Immature natural killer cell (primary cell): Measurements from ENCODE around the gene ABCA3. TPM values are rescaled to one million over a fixed set of nuclear protein-coding genes. Genes with fewer than 3 reads are reported as not detected.
"Not testable (repeated sequence)": the region's sequence is repeated elsewhere in the genome, so short reads cannot be mapped to it uniquely, and the experiment has no call there.

Source experiments
- DNase-seq, 3 donors: peaks; one replicate each; pipeline ENCODE4 v3.0.0; 2022; ENCODE audit warnings: mixed read lengths in 1 of 3
- H3K27ac Mint-ChIP-seq, 6 donors: one replicate each; pipeline ENCODE4 v1.8.0; 2020; ENCODE audit warnings: mixed read lengths in 6 of 6, mild to moderate bottlenecking in 5 of 6, inconsistent platforms in 4 of 6, moderate library complexity in 3 of 6
- H3K27me3 Mint-ChIP-seq, 3 donors: one replicate each; pipeline ENCODE4 v1.8.0; 2020 to 2021; ENCODE audit warnings: low read depth in 3 of 3, mild to moderate bottlenecking in 3 of 3, mixed read lengths in 3 of 3, moderate library complexity in 3 of 3, inconsistent platforms in 1 of 3
- H3K36me3 Mint-ChIP-seq, 3 donors: one replicate each; pipeline ENCODE4 v1.8.0; 2020; ENCODE audit warnings: mixed read lengths in 3 of 3, inconsistent platforms in 2 of 3, mild to moderate bottlenecking in 2 of 3
- H3K4me1 Mint-ChIP-seq, 2 donors: one replicate each; pipeline ENCODE4 v1.8.0; 2020; ENCODE audit warnings: inconsistent platforms in 2 of 2, mild to moderate bottlenecking in 2 of 2, mixed read lengths in 2 of 2, moderate library complexity in 1 of 2
- H3K4me3 Mint-ChIP-seq, 5 donors: one replicate each; pipeline ENCODE4 v1.8.0; 2020; ENCODE audit warnings: mild to moderate bottlenecking in 5 of 5, mixed read lengths in 5 of 5, inconsistent platforms in 3 of 5, moderate library complexity in 3 of 5
- H3K9me3 Mint-ChIP-seq, 6 donors: one replicate each; pipeline ENCODE4 v1.8.0; 2020; ENCODE audit warnings: mild to moderate bottlenecking in 6 of 6, mixed read lengths in 6 of 6, inconsistent platforms in 4 of 6, moderate library complexity in 3 of 6
- polyA plus RNA-seq, 3 donors: library from polyadenylated mRNA; unstranded; fragments of 300-500 nt; fragmentation: Illumina TruSeq; gene quantifications; one replicate each; pipeline ENCODE4 v1.2.3, GENCODE V29; 2021

Gene ABCA3
- polyA plus RNA-seq = 1 to 10 TPM; 2.4 to 7.6 (median 4.8) TPM

GRCh38 chr16:2340564-2341455 lies at the start of gene ABCA3:
Gene ABCA3, minus strand, starts transcription at chr16:2340728. Its CDS starts 14,262 bp downstream, at chr16:2326466.
- no peaks in the 10 kb centered on the region for H3K9me3 Mint-ChIP-seq
- no peaks in the 10 kb centered on the region for H3K36me3 Mint-ChIP-seq
- peaks cover 3 to 18% (median 4%) of the 10 kb centered on the region in 3 donors for H3K27me3 Mint-ChIP-seq
- peaks cover 14 to 20% of the 10 kb centered on the region in 2 donors for H3K4me1 Mint-ChIP-seq
- DNase-seq = peak; percentile 97
- peak within 1 kb of the TSS; percentile 82 to 88 (median 85) for H3K4me3 Mint-ChIP-seq
- peak within 1 kb of the TSS in 5 of 6 donors; percentile 44 to 82 (median 68) for H3K27ac Mint-ChIP-seq

GRCh38 chr16:2388875-2389433 lies 48.4 kb upstream of the ABCA3 start:
- Mint-ChIP-seq H3K9me3 (peaks cover 0 to 5% (median 2%) of the 10 kb centered on the region in 6 donors), H3K27ac (no peak overlapping the region), H3K4me3 (no peak overlapping the region), H3K27me3 (peaks cover 0 to 5% (median 3%) of the 10 kb centered on the region in 3 donors), H3K4me1 (no peaks in the 10 kb centered on the region), H3K36me3 (no peaks in the 10 kb centered on the region)
- no peak for DNase-seq

GRCh38 chr16:2388139-2388874 lies 47.8 kb upstream of the ABCA3 start:
- no peaks in the 10 kb centered on the region for H3K36me3 Mint-ChIP-seq

GRCh38 chr16:2386990-2387389 lies 46.5 kb upstream of the ABCA3 start:
- Mint-ChIP-seq H3K4me3 (no peak overlapping the region), H3K27me3 (peaks cover 0 to 5% (median 5%) of the 10 kb centered on the region in 3 donors), H3K36me3 (no peaks in the 10 kb centered on the region), H3K4me1 (no peaks in the 10 kb centered on the region), H3K9me3 (peaks cover 0 to 5% (median 2%) of the 10 kb centered on the region in 6 donors), H3K27ac (no peak overlapping the region)
- no peak for DNase-seq

More at GRCh38 chr16:2388139-2388874, 47.8 kb upstream of the ABCA3 start:
- Mint-ChIP-seq H3K27me3 (peaks cover 0 to 5% (median 3%) of the 10 kb centered on the region in 3 donors), H3K27ac (no peak overlapping the region), H3K9me3 (peaks cover 0 to 5% (median 2%) of the 10 kb centered on the region in 6 donors), H3K4me3 (no peak overlapping the region), H3K4me1 (no peaks in the 10 kb centered on the region)
- no peak for DNase-seq

- DNase-seq, H3K9me3 Mint-ChIP-seq, H3K36me3 Mint-ChIP-seq, H3K27me3 Mint-ChIP-seq, H3K4me1 Mint-ChIP-seq, H3K4me3 Mint-ChIP-seq, H3K27ac Mint-ChIP-seq: not testable (repeated sequence)
Observed at GRCh38 chr16:2385982-2386381, 45.5 kb upstream of the ABCA3 start.

- no peak for DNase-seq
- Mint-ChIP-seq H3K27ac (no peak overlapping the region), H3K4me3 (no peak overlapping the region), H3K4me1 (no peaks in the 10 kb centered on the region), H3K9me3 (peaks cover 0 to 5% (median 2%) of the 10 kb centered on the region in 6 donors), H3K36me3 (no peaks in the 10 kb centered on the region), H3K27me3 (peaks cover 0 to 8% (median 5%) of the 10 kb centered on the region in 3 donors)
Observed at GRCh38 chr16:2385190-2385836, 44.8 kb upstream of the ABCA3 start.

- no peaks in the 10 kb centered on the region for H3K4me1 Mint-ChIP-seq
- H3K27me3 Mint-ChIP-seq = peaks cover 0 to 8% (median 5%) of the 10 kb centered on the region in 3 donors
- no peaks in the 10 kb centered on the region for H3K36me3 Mint-ChIP-seq
- peaks cover 0 to 5% (median under 1%) of the 10 kb centered on the region in 6 donors for H3K9me3 Mint-ChIP-seq
- no peak overlapping the region for H3K4me3 Mint-ChIP-seq
- no peak for DNase-seq
- no peak overlapping the region for H3K27ac Mint-ChIP-seq
Observed at GRCh38 chr16:2384426-2384825, 43.9 kb upstream of the ABCA3 start.

- DNase-seq = no peak
- H3K4me1 Mint-ChIP-seq = no peaks in the 10 kb centered on the region
Observed at GRCh38 chr16:2383501-2383900, 43.0 kb upstream of the ABCA3 start.

GRCh38 chr16:2374644-2375043 lies 34.1 kb upstream of the ABCA3 start:
- Mint-ChIP-seq H3K4me3 (no peak overlapping the region), H3K27me3 (peaks cover 2 to 9% (median 2%) of the 10 kb centered on the region in 3 donors), H3K9me3 (no peaks in the 10 kb centered on the region), H3K4me1 (no peaks in the 10 kb centered on the region), H3K27ac (no peak overlapping the region), H3K36me3 (no peaks in the 10 kb centered on the region)
- DNase-seq = no peak

More at GRCh38 chr16:2383501-2383900, 43.0 kb upstream of the ABCA3 start:
- no peak overlapping the region for H3K4me3 Mint-ChIP-seq
- peaks cover 0 to 8% (median 3%) of the 10 kb centered on the region in 3 donors for H3K27me3 Mint-ChIP-seq
- no peak overlapping the region for H3K27ac Mint-ChIP-seq
- no peaks in the 10 kb centered on the region for H3K36me3 Mint-ChIP-seq
- H3K9me3 Mint-ChIP-seq = peaks cover 0 to 3% (median 0%) of the 10 kb centered on the region in 6 donors

- no peaks in the 10 kb centered on the region for H3K4me1 Mint-ChIP-seq
- no peaks in the 10 kb centered on the region for H3K36me3 Mint-ChIP-seq
- no peaks in the 10 kb centered on the region for H3K9me3 Mint-ChIP-seq
- no peak for DNase-seq
- no peak overlapping the region for H3K27ac Mint-ChIP-seq
- peaks cover 2 to 11% (median 2%) of the 10 kb centered on the region in 3 donors for H3K27me3 Mint-ChIP-seq
- H3K4me3 Mint-ChIP-seq = no peak overlapping the region
Observed at GRCh38 chr16:2373176-2373575, 32.6 kb upstream of the ABCA3 start.

GRCh38 chr16:2372684-2373083 lies 32.2 kb upstream of the ABCA3 start:
- Mint-ChIP-seq H3K36me3 (no peaks in the 10 kb centered on the region), H3K4me1 (no peaks in the 10 kb centered on the region), H3K9me3 (no peaks in the 10 kb centered on the region), H3K4me3 (no peak overlapping the region), H3K27me3 (peaks cover 2 to 14% (median 2%) of the 10 kb centered on the region in 3 donors), H3K27ac (no peak overlapping the region)
- DNase-seq = no peak

GRCh38 chr16:2371421-2371820 lies 30.9 kb upstream of the ABCA3 start:
- no peaks in the 10 kb centered on the region for H3K9me3 Mint-ChIP-seq
- peaks cover 2 to 16% (median 5%) of the 10 kb centered on the region in 3 donors for H3K27me3 Mint-ChIP-seq
- H3K4me3 Mint-ChIP-seq = no peak overlapping the region

GRCh38 chr16:2370721-2371120 lies 30.2 kb upstream of the ABCA3 start:
- Mint-ChIP-seq H3K27ac (no peak overlapping the region), H3K4me1 (no peaks in the 10 kb centered on the region), H3K4me3 (no peak overlapping the region), H3K36me3 (no peaks in the 10 kb centered on the region), H3K27me3 (peaks cover 2 to 21% (median 9%) of the 10 kb centered on the region in 3 donors), H3K9me3 (no peaks in the 10 kb centered on the region)
- no peak for DNase-seq

More at GRCh38 chr16:2371421-2371820, 30.9 kb upstream of the ABCA3 start:
- no peaks in the 10 kb centered on the region for H3K4me1 Mint-ChIP-seq
- no peak for DNase-seq
- H3K27ac Mint-ChIP-seq = no peak overlapping the region
- H3K36me3 Mint-ChIP-seq = no peaks in the 10 kb centered on the region
